ENCODE data around the gene SP100.

DNA sequence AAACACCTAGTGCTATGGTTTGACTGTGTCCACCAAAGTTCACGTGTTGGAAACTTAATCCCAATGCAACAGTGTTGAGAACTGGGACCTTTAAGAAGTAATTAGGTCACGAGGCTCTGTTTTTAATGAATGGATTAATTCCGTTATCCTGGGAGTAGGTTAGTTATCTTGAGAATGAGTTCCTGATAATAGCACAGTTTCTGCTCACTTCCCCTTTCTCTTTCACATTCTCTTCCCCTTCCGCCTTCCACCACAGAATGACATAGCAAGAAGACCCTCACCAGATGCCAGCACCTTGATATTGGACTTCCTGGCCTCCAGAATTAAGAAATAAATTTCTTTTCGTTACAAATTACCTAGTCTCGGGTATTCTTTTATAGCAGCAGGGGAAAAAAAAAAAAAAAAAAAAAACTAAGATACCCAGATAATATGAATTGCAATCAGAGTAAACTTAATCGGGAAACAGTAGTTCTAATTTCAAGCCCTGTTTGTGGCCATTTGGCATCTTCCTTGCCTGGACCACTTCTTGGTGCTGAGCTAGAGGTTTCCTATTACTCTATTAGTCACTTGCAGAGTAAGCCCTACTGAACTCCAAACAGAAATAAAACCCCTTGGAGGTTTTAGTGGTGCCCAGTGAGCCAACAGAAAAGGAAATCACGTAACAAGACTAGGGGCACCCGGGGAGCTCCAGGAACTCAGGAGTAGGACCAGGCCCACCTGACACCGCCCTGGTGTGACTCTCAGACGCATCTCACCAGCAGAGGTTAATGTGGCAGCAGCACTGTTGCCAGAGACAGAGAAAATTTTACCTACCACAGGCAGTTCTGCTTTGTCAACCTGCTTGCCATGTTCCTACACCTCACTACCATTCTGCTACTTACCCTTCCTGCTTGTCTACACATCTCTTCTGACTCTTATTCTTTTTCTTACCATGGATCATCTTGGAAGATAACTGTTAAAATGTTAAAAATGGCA lies 149.1 kb downstream of the SP100 start:
- TF ChIP-seq POLR2A (IDR thresholded peaks at IDR 0.05) (no peak), POLR2AphosphoS5 (IDR thresholded peaks at IDR 0.05) (no peak)

Measured in sigmoid colon (tissue), 4 donors.